Measurements from ENCODE around the gene RFX2. TPM values are rescaled to one million over a fixed set of nuclear protein-coding genes. Genes with fewer than 3 reads are reported as not detected.

The RFX2 gene
- total and polyA plus RNA-seq, 9 of the 15 experiments (the other 6 are each of a cell fraction or from before 2014, with no cell fraction given): 3.6 to 18.7 (median 8.7) TPM

DNA sequence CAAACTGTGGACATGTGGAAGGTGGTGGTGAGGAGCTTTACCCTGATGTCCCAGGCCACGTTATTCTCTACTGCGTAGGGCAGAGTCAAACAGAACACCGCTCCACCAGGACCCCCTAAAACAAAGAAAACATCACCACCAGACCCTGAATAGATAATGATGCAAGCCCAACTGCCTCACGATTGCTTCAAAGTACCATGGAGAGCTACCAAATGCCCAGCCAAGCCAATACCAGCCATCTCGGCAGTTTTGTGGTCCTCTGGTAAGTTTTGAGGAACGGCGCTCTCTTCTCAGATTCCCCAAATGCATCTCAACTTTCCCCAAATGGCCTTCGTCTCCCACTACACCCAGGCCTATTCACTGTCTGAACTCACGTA, 138.0 kb downstream of the RFX2 start (continued):
- TF ChIP-seq, protein P1, sequence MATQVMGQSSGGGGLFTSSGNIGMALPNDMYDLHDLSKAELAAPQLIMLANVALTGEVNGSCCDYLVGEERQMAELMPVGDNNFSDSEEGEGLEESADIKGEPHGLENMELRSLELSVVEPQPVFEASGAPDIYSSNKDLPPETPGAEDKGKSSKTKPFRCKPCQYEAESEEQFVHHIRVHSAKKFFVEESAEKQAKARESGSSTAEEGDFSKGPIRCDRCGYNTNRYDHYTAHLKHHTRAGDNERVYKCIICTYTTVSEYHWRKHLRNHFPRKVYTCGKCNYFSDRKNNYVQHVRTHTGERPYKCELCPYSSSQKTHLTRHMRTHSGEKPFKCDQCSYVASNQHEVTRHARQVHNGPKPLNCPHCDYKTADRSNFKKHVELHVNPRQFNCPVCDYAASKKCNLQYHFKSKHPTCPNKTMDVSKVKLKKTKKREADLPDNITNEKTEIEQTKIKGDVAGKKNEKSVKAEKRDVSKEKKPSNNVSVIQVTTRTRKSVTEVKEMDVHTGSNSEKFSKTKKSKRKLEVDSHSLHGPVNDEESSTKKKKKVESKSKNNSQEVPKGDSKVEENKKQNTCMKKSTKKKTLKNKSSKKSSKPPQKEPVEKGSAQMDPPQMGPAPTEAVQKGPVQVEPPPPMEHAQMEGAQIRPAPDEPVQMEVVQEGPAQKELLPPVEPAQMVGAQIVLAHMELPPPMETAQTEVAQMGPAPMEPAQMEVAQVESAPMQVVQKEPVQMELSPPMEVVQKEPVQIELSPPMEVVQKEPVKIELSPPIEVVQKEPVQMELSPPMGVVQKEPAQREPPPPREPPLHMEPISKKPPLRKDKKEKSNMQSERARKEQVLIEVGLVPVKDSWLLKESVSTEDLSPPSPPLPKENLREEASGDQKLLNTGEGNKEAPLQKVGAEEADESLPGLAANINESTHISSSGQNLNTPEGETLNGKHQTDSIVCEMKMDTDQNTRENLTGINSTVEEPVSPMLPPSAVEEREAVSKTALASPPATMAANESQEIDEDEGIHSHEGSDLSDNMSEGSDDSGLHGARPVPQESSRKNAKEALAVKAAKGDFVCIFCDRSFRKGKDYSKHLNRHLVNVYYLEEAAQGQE (IDR thresholded peaks at IDR 0.05; ENCODE audit: borderline replicate concordance): peak; percentile 71
- TF ChIP-seq, protein P1 (CRISPR knock-in tag; IDR thresholded peaks at IDR 0.05; ENCODE audit: low read depth): no peak
- TF ChIP-seq, protein P2, sequence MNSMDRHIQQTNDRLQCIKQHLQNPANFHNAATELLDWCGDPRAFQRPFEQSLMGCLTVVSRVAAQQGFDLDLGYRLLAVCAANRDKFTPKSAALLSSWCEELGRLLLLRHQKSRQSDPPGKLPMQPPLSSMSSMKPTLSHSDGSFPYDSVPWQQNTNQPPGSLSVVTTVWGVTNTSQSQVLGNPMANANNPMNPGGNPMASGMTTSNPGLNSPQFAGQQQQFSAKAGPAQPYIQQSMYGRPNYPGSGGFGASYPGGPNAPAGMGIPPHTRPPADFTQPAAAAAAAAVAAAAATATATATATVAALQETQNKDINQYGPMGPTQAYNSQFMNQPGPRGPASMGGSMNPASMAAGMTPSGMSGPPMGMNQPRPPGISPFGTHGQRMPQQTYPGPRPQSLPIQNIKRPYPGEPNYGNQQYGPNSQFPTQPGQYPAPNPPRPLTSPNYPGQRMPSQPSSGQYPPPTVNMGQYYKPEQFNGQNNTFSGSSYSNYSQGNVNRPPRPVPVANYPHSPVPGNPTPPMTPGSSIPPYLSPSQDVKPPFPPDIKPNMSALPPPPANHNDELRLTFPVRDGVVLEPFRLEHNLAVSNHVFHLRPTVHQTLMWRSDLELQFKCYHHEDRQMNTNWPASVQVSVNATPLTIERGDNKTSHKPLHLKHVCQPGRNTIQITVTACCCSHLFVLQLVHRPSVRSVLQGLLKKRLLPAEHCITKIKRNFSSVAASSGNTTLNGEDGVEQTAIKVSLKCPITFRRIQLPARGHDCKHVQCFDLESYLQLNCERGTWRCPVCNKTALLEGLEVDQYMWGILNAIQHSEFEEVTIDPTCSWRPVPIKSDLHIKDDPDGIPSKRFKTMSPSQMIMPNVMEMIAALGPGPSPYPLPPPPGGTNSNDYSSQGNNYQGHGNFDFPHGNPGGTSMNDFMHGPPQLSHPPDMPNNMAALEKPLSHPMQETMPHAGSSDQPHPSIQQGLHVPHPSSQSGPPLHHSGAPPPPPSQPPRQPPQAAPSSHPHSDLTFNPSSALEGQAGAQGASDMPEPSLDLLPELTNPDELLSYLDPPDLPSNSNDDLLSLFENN (IDR thresholded peaks at IDR 0.05; ENCODE audit: low read depth in 2 of 2, low read length in 2 of 2): no peak
- no peak for TF ChIP-seq BMI1 (IDR thresholded peaks at IDR 0.05; ENCODE audit: low read length)
